ENCODE measurements around the gene MRAS.
"Not testable (repeated sequence)": the region's sequence is repeated elsewhere in the genome, so short reads cannot be mapped to it uniquely, and the experiment has no call there.

MRAS gene

GRCh38 chr3:138418601-138419206, 70.3 kb downstream of the MRAS start:
- ATAC-seq (no peak), DNase-seq (no peak)

DNA sequence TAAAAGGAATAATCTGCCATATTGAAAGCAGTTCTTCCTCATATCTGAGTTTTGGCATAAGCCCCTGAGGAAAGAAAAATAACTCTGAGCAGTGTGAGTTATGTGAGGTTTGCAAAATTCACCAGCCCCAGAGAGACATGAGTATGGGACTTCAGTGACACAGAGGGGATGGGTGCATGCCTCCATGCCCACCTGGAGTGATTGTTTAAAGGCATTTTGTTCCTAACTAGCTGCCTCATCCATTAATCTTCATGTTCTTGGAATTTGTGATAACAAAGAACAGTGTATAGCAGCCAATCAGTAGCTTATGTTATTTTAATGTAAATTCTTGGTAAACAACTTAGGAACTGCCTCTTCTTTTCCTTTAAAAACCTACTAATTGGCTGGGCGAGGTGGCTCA, 74.9 kb downstream of the MRAS start:
- no peak for ATAC-seq

GRCh38 chr3:138424323-138424722, 75.9 kb downstream of the MRAS start:
- DNase-seq (no peak), ATAC-seq (no peak)

More for the DNA sequence above, 74.9 kb downstream of the MRAS start:
- DNase-seq = no peak

GRCh38 chr3:138426211-138426610, 77.8 kb downstream of the MRAS start:
- ATAC-seq (no peak), DNase-seq (no peak)

- not testable (repeated sequence) for ATAC-seq
Measured at GRCh38 chr3:138426754-138427153, 78.4 kb downstream of the MRAS start.

DNA sequence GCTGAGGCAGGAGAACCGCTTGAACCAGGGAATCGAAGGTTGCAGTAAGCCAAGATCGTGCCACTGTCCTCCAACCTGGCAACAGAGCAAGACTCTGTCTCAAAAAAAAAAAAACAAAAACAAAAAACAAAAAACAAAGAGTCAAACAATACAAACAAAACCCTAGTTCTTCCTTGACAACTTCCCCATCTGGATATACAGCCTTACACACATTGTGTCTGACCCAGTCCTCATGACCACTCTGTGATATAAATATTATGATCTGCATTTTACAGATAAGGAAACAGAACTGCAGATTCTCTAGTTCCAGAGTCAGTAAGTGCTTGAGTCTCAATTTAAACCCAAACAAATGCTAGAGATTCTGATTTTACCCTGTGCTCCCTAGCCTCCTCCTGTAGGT, 81.3 kb downstream of the MRAS start:
- ATAC-seq = no peak
- no peak for DNase-seq

More at GRCh38 chr3:138426754-138427153, 78.4 kb downstream of the MRAS start:
- not testable (repeated sequence) for DNase-seq

GRCh38 chr3:138432576-138433240, 84.3 kb downstream of the MRAS start:
- DNase-seq (no peak), ATAC-seq (no peak)

GRCh38 chr3:138433892-138434275, 85.5 kb downstream of the MRAS start:
- no peak for ATAC-seq
- no peak for DNase-seq

- ATAC-seq (peak; percentile 92), DNase-seq (peak; percentile 71)
Measured at GRCh38 chr3:138434276-138434874, 86.0 kb downstream of the MRAS start, which contains the start of gene ESYT3. ESYT3 (plus strand) TSS chr3:138434616; CDS start chr3:138434799, 183 bp downstream.

GRCh38 chr3:138434875-138435772, 86.7 kb downstream of the MRAS start:
- no peak for ATAC-seq

DNA sequence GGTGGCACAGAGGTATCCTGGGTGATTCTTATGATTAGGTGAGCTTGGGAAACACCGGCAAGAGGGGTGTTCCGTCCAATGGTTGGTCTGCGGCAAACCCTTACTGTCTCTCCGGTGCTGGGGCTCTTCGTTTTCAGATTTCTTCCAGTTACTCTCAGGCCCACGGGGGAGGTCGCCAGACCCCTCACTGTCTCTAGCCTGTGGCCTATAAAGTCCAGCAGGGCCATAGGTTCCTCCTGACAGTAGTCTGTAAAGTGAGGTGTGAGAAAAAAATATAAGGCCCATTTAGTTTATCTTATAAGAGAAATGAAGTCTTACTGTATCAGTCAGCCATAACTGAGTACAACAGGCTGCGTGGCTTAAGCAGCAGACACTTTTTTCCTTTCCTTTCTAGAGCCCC, 87.5 kb downstream of the MRAS start:
- ATAC-seq (no peak), DNase-seq (no peak)

More at GRCh38 chr3:138434875-138435772, 86.7 kb downstream of the MRAS start:
- DNase-seq = peak; percentile 8

DNA sequence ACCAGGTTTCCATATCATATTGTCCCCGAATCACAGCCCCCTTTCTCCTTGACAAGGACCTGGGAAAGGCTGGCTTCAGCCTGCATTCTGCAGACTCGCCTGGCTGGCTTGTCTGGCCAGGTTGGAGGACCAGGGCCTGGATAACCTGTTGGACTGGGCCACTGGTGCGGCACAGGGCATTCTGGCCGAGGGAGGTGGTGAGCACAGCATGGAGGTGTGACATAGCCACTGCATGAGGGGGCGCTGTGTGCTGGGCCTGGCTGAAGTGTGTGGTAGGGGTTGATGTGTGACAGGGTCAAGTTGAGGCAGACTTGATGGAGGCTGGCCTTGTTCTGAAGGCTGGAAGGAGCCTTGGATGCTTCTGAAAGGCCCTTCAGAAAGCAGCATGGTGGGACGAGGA, 88.9 kb downstream of the MRAS start:
- ATAC-seq = no peak

GRCh38 chr3:138438896-138439295, 90.5 kb downstream of the MRAS start:
- ATAC-seq (no peak), DNase-seq (no peak)

More for the DNA sequence above, 88.9 kb downstream of the MRAS start:
- DNase-seq = no peak

- ATAC-seq (no peak), DNase-seq (no peak)
Measured at GRCh38 chr3:138439646-138440045, 91.3 kb downstream of the MRAS start.

- DNase-seq (no peak), ATAC-seq (no peak)
Measured at GRCh38 chr3:138440121-138440521, 91.7 kb downstream of the MRAS start.

DNA sequence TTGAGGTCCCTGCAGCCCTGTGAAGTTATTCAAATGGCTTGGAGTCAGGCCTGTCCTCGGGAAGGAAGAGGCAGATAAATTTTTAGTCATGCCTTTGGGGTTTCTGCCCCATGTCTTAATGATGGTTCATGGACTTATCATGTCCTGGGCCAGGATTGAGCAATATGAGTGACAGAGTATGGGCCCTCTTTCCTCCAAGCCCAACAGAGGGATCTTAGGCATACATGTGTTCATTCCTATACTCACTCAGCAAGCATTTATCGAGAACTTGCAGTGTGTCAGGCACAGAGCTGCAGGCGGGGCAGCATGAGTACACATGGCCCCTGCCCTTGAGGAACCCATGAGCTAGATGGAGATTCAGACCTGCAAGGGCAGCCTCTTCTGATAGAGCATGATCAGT, 92.2 kb downstream of the MRAS start:
- DNase-seq = no peak
- no peak for ATAC-seq

DNA sequence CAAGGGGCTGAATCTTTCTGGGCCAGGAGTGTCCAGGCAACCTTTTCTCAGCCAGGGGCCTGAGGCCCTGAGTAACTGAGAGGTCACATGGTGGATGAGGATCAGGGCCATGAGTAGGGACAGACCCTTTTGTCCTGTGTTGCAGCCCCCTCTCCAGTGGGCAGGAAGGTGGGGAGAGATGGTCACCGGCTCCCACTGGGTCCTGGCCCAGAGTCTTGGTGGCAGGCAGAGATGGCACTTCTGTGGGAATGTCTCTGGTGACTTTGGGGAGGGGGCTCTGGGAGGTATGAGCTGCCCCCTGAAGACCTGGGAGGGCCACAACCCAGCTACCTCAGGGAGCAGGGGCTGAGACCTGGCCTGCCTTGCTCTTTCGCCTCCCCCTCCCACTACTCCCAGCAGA, 92.9 kb downstream of the MRAS start:
- ATAC-seq = no peak
- DNase-seq = no peak

- no peak for DNase-seq
- no peak for ATAC-seq
Measured at GRCh38 chr3:138441742-138442141, 93.4 kb downstream of the MRAS start.

- ATAC-seq = no peak
Measured at GRCh38 chr3:138442433-138442832, 94.1 kb downstream of the MRAS start.

DNA sequence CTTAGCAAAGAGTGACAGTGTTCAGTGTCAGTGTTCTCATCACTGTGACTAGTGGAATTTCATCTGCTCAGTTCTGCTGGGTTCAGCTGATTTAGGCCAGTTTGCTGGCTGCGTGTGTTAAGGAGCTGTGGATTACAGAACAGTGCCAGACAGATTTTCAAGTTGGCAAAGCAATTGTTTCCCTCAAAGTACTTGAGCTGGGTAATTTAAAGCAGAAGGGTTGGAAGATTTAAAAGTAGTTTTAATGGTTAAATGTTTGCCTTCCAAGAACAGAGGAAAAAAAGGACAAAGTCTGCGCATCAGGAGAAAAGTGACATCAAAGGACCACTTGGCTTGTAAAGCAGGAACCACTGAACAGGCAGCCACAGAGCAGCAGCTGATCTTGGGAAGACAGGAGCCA, 94.7 kb downstream of the MRAS start:
- ATAC-seq (no peak), DNase-seq (no peak)

More at GRCh38 chr3:138442433-138442832, 94.1 kb downstream of the MRAS start:
- DNase-seq = no peak

GRCh38 chr3:138443521-138444503, 95.4 kb downstream of the MRAS start:
- no peak for ATAC-seq
- no peak for DNase-seq
